Fibroblast of lung (primary cell): ENCODE data around the gene KLHL7. TPM values are rescaled to one million over a fixed set of nuclear protein-coding genes. Genes with fewer than 3 reads are reported as not detected.

Source experiments
- DNase-seq, 2 donors: peaks; one replicate each; pipeline versions ENCODE4 v3.0.0 to v3.0.0-alpha.2; 2010; ENCODE audit warnings: low read depth in 2 of 2
- H2AFZ ChIP-seq: 2 replicates; pipeline ENCODE4 v1.5.1; 2012; ENCODE audit warnings: low read length, control low read depth, inconsistent platforms
- H3K27ac ChIP-seq: 2 replicates; pipeline ENCODE4 v1.5.1; 2011; ENCODE audit warnings: low read length, control low read depth; ENCODE audit not compliant: insufficient read depth
- H3K27me3 ChIP-seq: 2 replicates; pipeline ENCODE4 v1.5.1; 2011; ENCODE audit warnings: mild to moderate bottlenecking, low read length; ENCODE audit not compliant: control insufficient read depth, insufficient read depth
- H3K36me3 ChIP-seq: 2 replicates; pipeline ENCODE4 v1.5.1; 2011; ENCODE audit warnings: low read length; ENCODE audit not compliant: control insufficient read depth, insufficient read depth
- H3K4me1 ChIP-seq: 2 replicates; pipeline ENCODE4 v1.5.1; 2011; ENCODE audit warnings: low read length; ENCODE audit not compliant: control insufficient read depth, insufficient read depth; ENCODE audit errors: extremely low read depth
- H3K4me2 ChIP-seq: 2 replicates; pipeline ENCODE4 v1.5.1; 2011; ENCODE audit warnings: low read length, control low read depth; ENCODE audit not compliant: insufficient read depth; ENCODE audit errors: extremely low read depth
- H3K4me3 ChIP-seq, 4 experiments: fragments of 200-600 bp in 1 of 4; sonication (generic) in 1 of 4; replicated peaks in 1 of 4; 2 replicates each; pipeline ENCODE4 v1.5.1; 2011 to 2016; ENCODE audit warnings: low read length in 4 of 4, low read depth in 3 of 4, mild to moderate bottlenecking in 3 of 4, control low read depth in 2 of 4, inconsistent platforms in 1 of 4, mixed read lengths in 1 of 4; ENCODE audit not compliant: insufficient read depth in 1 of 4; ENCODE audit errors: control extremely low read depth in 1 of 4
- H3K79me2 ChIP-seq: 2 replicates; pipeline ENCODE4 v1.5.1; 2012; ENCODE audit warnings: mild to moderate bottlenecking, low read length, inconsistent platforms; ENCODE audit not compliant: control insufficient read depth, insufficient read depth
- H3K9ac ChIP-seq: 2 replicates; pipeline ENCODE4 v1.5.1; 2011; ENCODE audit warnings: mild to moderate bottlenecking, low read length, control low read depth; ENCODE audit not compliant: insufficient read depth
- H3K9me3 ChIP-seq: 2 replicates; pipeline ENCODE4 v1.5.1; 2012; ENCODE audit warnings: low read depth, low read length; ENCODE audit not compliant: control insufficient read depth, insufficient read depth
- H4K20me1 ChIP-seq: 2 replicates; pipeline ENCODE4 v1.5.1; 2011; ENCODE audit warnings: low read length; ENCODE audit not compliant: control insufficient read depth, insufficient read depth; ENCODE audit errors: extremely low read depth
- EZH2 ChIP-seq: IDR thresholded peaks from 2 replicates; pipeline ENCODE4 v1.5.1; 2012; ENCODE audit warnings: low read length, control low read depth, mild to moderate bottlenecking; ENCODE audit errors: missing control alignments
- polyA plus RNA-seq, 2 donors: library from polyadenylated mRNA; depleted of rRNA in 1 of 2; stranded (reverse) in 1 of 2; unstranded in 1 of 2; fragments of >200 nt; gene quantifications; 2 replicates each; pipeline ENCODE4 v1.2.1, GENCODE V29; 2011 to 2012; ENCODE audit warnings: missing spikeins in 1 of 2
- total RNA-seq: library from RNA; depleted of rRNA; stranded (reverse); fragments of >200 nt; gene quantifications from 2 replicates; pipeline ENCODE4 v1.2.1, GENCODE V29; 2014
- TF ChIP-seq, protein P1 (sequence below), 2 donors: IDR thresholded peaks in 1 of 2; conservative IDR thresholded peaks in 1 of 2; 1 replicate in 1 of 2; 2 replicates in 1 of 2; pipeline ENCODE4 v1.5.1; 2011 to 2012; ENCODE audit warnings: low read length in 2 of 2, control low read depth in 1 of 2, inconsistent platforms in 1 of 2, low read depth in 1 of 2, mild to moderate bottlenecking in 1 of 2

Gene KLHL7
- total and polyA plus RNA-seq, 2 donors (not counting 1 experiment from before 2014, with no cell fraction given): 23.5 to 44.5 TPM

GRCh38 chr7:23075571-23075970, 30.0 kb upstream of the KLHL7 start:
- Histone ChIP-seq H3K4me3 (no peak overlapping the region), H2AFZ (no peak overlapping the region), H3K79me2 (no peaks in the 10 kb centered on the region), H3K4me2 (no peak overlapping the region), H3K9ac (no peak overlapping the region), H4K20me1 (no peaks in the 10 kb centered on the region), H3K9me3 (no peaks in the 10 kb centered on the region), H3K27me3 (no peaks in the 10 kb centered on the region), H3K4me1 (no peaks in the 10 kb centered on the region), H3K27ac (no peak overlapping the region), H3K36me3 (no peaks in the 10 kb centered on the region)
- TF ChIP-seq, protein P1, sequence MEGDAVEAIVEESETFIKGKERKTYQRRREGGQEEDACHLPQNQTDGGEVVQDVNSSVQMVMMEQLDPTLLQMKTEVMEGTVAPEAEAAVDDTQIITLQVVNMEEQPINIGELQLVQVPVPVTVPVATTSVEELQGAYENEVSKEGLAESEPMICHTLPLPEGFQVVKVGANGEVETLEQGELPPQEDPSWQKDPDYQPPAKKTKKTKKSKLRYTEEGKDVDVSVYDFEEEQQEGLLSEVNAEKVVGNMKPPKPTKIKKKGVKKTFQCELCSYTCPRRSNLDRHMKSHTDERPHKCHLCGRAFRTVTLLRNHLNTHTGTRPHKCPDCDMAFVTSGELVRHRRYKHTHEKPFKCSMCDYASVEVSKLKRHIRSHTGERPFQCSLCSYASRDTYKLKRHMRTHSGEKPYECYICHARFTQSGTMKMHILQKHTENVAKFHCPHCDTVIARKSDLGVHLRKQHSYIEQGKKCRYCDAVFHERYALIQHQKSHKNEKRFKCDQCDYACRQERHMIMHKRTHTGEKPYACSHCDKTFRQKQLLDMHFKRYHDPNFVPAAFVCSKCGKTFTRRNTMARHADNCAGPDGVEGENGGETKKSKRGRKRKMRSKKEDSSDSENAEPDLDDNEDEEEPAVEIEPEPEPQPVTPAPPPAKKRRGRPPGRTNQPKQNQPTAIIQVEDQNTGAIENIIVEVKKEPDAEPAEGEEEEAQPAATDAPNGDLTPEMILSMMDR (conservative IDR thresholded peaks at IDR 0.05 in 1 of 2, IDR thresholded peaks at IDR 0.05 in 1 of 2; ENCODE audit: low read depth in 1 of 2, low read length in 2 of 2): no peak
- no peak for DNase-seq

DNA sequence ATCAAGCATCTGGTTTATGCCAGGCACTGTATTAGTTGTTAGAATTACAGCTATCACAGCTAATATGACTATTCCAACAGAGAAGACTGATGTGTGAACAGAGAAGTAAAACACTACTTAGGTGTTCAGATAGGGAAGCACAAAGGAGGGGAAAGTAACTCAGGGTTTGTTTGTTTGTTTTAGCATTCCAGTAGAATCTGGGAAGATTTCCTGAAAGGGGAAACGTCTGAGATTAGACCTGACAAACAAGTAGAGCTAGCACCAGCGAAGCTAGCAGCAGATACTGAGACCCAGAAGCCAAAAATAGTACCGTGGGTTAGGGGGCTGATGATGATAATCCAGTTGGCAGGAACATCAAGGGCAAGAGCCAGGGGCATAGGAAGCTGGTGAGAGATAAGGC, 28.8 kb upstream of the KLHL7 start:
- Histone ChIP-seq H3K4me3 (no peak overlapping the region), H4K20me1 (no peaks in the 10 kb centered on the region), H3K36me3 (no peaks in the 10 kb centered on the region), H3K9ac (no peak overlapping the region), H3K9me3 (no peaks in the 10 kb centered on the region), H2AFZ (no peak overlapping the region), H3K79me2 (no peaks in the 10 kb centered on the region), H3K27ac (no peak overlapping the region), H3K4me2 (no peak overlapping the region), H3K27me3 (no peaks in the 10 kb centered on the region), H3K4me1 (no peaks in the 10 kb centered on the region)
- no peak for TF ChIP-seq EZH2
- TF ChIP-seq, protein P1 (conservative IDR thresholded peaks at IDR 0.05 in 1 of 2, IDR thresholded peaks at IDR 0.05 in 1 of 2; ENCODE audit: low read depth in 1 of 2, low read length in 2 of 2): no peak
- peak in 1 of 2 donors; percentile 3 for DNase-seq

- no peaks in the 10 kb centered on the region for H3K4me1 ChIP-seq
- no peak overlapping the region for H3K4me2 ChIP-seq
These were observed 12.5 kb upstream of the KLHL7 start for GRCh38 chr7:23093111-23093510.

More at GRCh38 chr7:23093111-23093510, 12.5 kb upstream of the KLHL7 start:
- H3K4me3 ChIP-seq: no peak overlapping the region
- H3K36me3 ChIP-seq: no peaks in the 10 kb centered on the region
- no peaks in the 10 kb centered on the region for H3K79me2 ChIP-seq
- no peaks in the 10 kb centered on the region for H4K20me1 ChIP-seq
- no peaks in the 10 kb centered on the region for H3K27me3 ChIP-seq
- H3K27ac ChIP-seq: no peak overlapping the region
- no peak overlapping the region for H2AFZ ChIP-seq
- H3K9me3 ChIP-seq: no peaks in the 10 kb centered on the region
- no peak overlapping the region for H3K9ac ChIP-seq
- no peak for TF ChIP-seq EZH2
- TF ChIP-seq, protein P1 (conservative IDR thresholded peaks at IDR 0.05 in 1 of 2, IDR thresholded peaks at IDR 0.05 in 1 of 2; ENCODE audit: low read depth in 1 of 2, low read length in 2 of 2): no peak
- peak in 1 of 2 donors; percentile 63 for DNase-seq
